GM06990 (cell line): ENCODE results near the gene CD34.

Source experiments
- DNase-seq: peaks from one replicate; pipeline ENCODE4 v3.0.0-alpha.2; 2011; ENCODE audit not compliant: insufficient read length; ENCODE audit errors: extremely low read depth
- H3K27me3 ChIP-seq: replicated peaks from 2 replicates; pipeline ENCODE4 v1.6.0; 2011; ENCODE audit warnings: low read length; ENCODE audit not compliant: control insufficient read depth, insufficient read depth
- H3K36me3 ChIP-seq: 2 replicates; pipeline ENCODE4 v1.5.1; 2011; ENCODE audit warnings: low read length; ENCODE audit not compliant: control insufficient read depth, insufficient read depth
- H3K4me3 ChIP-seq: replicated peaks from 2 replicates; pipeline ENCODE4 v1.5.1; 2011; ENCODE audit warnings: low read depth, mild to moderate bottlenecking, control low read depth, low read length
- TF ChIP-seq, protein P1 (sequence below): IDR thresholded peaks from 2 replicates; pipeline ENCODE4 v1.5.1; 2011; ENCODE audit warnings: low read length, control low read depth, mild to moderate bottlenecking, inconsistent platforms; ENCODE audit not compliant: insufficient read depth, poor library complexity, severe bottlenecking

Gene CD34

DNA sequence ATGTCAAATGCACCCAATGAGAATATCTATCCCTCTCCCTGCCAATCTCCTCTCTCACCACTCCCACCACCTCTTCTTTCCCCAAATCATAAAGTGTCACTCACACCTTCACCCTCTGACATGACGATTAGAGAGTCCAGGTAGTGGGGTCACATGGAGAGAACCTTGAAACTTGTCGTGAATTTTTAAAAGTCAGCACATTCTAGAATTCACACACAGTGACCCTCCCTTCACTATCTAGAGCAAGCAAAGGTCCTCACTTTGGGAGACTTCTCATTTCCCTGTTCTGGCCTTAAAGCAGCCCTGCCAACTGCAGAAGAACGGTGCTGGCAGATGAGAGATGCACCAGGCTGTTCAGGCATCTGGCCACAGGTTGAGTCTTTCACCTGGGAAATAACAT, 61.9 kb downstream of the CD34 start:
- Histone ChIP-seq H3K36me3 (peaks cover 2% of the 10 kb centered on the region), H3K4me3 (no peak overlapping the region), H3K27me3 (no peaks in the 10 kb centered on the region)
- DNase-seq, result no peak
- TF ChIP-seq, protein P1, sequence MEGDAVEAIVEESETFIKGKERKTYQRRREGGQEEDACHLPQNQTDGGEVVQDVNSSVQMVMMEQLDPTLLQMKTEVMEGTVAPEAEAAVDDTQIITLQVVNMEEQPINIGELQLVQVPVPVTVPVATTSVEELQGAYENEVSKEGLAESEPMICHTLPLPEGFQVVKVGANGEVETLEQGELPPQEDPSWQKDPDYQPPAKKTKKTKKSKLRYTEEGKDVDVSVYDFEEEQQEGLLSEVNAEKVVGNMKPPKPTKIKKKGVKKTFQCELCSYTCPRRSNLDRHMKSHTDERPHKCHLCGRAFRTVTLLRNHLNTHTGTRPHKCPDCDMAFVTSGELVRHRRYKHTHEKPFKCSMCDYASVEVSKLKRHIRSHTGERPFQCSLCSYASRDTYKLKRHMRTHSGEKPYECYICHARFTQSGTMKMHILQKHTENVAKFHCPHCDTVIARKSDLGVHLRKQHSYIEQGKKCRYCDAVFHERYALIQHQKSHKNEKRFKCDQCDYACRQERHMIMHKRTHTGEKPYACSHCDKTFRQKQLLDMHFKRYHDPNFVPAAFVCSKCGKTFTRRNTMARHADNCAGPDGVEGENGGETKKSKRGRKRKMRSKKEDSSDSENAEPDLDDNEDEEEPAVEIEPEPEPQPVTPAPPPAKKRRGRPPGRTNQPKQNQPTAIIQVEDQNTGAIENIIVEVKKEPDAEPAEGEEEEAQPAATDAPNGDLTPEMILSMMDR, result no peak

DNA sequence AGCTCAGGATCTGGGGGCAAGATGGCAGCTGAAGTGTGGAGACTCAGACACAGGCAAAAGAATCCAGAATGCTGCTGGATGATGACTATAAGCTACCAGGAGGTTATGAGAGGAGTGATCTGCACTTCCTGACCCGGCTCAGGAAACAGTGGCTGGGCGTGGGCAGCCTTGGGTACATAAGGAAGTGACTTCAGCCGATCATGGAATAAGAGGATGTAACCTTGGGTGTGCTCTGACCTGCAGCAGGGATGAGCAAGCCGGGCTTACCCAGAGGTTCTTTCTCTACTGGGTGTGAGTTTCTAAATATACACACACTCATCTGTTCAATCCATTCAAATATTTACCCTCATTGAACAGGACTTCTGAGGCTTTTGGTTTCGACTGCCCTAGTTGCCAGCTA, 62.7 kb downstream of the CD34 start:
- no peaks in the 10 kb centered on the region for H3K27me3 ChIP-seq
- DNase-seq, result no peak
- TF ChIP-seq, protein P1, result no peak
- peaks cover 2% of the 10 kb centered on the region for H3K36me3 ChIP-seq
- H3K4me3 ChIP-seq, result no peak overlapping the region

DNA sequence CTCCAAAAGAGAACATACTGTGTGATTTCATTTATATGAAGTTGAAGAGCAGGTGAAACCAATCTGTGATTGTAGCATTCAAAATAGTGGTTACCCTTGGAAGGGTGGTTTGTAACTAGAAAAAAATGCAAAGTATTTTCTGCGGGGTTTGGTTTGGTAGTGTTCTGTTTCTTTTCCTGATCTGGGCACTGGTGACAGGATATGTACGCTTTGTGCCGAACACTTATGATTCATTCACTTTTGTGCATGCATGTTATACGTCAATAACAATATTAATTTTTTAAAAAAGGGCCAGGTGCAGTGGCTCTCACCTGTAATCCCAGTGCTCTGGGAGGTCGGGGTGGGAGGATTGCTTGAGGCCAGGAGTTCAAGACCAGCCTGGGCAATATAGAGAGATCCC, 63.8 kb downstream of the CD34 start:
- no peaks in the 10 kb centered on the region for H3K27me3 ChIP-seq
- H3K36me3 ChIP-seq, result peaks cover 2% of the 10 kb centered on the region
- H3K4me3 ChIP-seq, result no peak overlapping the region
- TF ChIP-seq, protein P1, result no peak
- no peak for DNase-seq

DNA sequence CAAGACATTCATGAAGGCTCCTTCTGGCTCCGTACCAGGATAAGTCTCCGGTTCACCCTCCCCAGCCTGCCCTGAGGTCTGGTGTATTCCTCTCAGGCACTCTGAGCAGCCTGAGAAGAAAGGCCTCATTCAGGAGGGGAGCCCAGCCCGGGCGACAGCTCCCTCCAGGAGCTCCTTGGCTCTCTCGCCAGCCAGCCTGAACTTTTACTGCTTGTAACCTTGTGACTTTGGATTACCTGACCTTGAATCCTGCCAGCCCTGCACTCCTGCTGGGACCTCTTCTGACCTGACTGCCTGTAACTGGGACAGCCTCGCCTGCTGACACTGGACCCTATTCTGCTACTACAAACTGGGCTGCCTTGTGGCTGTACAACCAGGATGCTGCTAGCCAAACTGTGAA, 65.8 kb downstream of the CD34 start:
- DNase-seq, result no peak
- Histone ChIP-seq H3K36me3 (no peaks in the 10 kb centered on the region), H3K4me3 (no peak overlapping the region), H3K27me3 (no peaks in the 10 kb centered on the region)
- TF ChIP-seq, protein P1, result no peak

DNA sequence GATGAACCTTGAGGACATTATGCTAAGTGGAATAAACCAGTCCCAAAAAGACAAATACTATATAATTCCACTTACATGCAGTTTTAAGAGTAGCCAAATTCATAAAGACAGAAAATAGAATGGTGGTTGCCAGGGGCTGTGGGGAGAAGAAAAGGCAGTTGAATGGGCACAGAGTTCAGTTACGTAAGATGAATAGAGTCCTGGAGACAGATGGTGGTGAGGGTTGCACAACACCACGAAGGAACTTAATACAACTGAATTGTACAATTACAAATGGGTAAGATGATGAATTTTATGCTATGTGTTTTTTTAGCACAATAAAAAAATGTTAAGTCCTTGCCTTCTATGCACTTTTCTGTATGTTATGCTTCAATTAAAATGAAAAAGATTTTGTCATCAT, 66.6 kb downstream of the CD34 start:
- Histone ChIP-seq H3K36me3 (no peaks in the 10 kb centered on the region), H3K27me3 (no peaks in the 10 kb centered on the region), H3K4me3 (no peak overlapping the region)
- TF ChIP-seq, protein P1, result no peak
- no peak for DNase-seq

DNA sequence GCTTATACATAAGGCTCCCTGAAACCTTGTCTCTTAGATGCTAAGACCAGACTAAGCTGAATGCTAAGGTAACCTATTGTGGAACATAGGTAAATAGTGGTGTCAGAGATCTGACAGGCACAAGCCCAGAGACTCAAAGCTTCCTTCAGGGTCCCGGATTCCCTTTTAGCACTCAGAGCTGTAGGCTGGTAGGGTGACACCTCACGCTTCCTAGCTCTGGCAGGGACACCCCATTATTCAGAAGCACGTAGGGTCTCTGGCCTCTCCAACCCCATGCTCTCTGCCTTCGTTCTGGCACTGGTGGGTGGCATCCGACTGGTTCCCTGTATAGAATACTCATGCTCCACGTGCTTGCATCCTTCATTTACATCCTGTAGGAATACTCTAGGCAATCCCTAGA, 68.4 kb downstream of the CD34 start:
- Histone ChIP-seq H3K36me3 (no peaks in the 10 kb centered on the region), H3K4me3 (no peak overlapping the region), H3K27me3 (no peaks in the 10 kb centered on the region)
- no peak for DNase-seq
- TF ChIP-seq, protein P1, result no peak
